H4 (cell line): Measurements from ENCODE around the gene DOC2A. TPM values are rescaled to one million over a fixed set of nuclear protein-coding genes. Genes with fewer than 3 reads are reported as not detected.

Experiments used
- DNase-seq: peaks from one replicate; pipeline ENCODE4 v3.0.0-alpha.2; 2015; ENCODE audit warnings: low spot score
- total RNA-seq: library from RNA; depleted of rRNA; stranded (reverse); fragments of >200 nt; shearing (Covaris generic); gene quantifications from 2 replicates; pipeline ENCODE4 v1.2.3, GENCODE V29; 2014

DOC2A gene
- total RNA-seq, 1 experiment from 2014 or later = 0.12 TPM

DNA sequence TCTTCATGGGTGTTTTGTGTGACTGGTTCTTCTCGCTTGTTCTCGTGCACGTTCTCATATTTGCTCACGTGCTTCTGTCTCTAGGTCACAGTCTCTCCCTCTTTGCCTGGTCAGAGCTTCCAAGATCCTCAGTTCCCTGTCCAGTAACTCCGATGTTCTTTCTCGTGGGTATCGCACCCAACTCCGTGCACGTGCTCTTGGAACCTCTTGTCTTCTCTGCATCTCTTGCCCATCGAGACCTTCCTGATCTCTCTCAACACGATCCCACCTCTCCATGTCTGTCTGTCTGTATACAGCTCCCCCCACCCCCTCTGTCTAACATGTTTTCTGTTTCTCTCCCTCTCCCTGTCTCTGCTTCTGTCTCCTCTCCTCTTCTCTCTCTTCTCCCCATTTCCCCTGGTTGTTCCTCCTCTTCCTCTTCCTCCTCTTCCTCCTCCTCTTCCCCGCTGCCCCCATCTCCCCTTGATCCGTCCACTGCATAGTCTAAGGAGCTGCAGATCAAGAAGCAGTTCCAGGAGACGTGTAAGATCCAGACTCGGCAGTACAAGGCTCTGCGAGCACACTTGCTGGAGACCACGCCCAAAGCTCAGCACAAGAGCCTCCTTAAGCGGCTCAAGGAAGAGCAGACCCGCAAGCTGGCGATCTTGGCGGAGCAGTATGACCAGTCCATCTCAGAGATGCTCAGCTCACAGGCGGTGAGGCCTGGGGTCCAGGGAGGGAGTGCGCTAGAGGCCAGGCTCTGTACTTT, 21.5 kb downstream of the DOC2A start:
- DNase-seq = no peak

DNA sequence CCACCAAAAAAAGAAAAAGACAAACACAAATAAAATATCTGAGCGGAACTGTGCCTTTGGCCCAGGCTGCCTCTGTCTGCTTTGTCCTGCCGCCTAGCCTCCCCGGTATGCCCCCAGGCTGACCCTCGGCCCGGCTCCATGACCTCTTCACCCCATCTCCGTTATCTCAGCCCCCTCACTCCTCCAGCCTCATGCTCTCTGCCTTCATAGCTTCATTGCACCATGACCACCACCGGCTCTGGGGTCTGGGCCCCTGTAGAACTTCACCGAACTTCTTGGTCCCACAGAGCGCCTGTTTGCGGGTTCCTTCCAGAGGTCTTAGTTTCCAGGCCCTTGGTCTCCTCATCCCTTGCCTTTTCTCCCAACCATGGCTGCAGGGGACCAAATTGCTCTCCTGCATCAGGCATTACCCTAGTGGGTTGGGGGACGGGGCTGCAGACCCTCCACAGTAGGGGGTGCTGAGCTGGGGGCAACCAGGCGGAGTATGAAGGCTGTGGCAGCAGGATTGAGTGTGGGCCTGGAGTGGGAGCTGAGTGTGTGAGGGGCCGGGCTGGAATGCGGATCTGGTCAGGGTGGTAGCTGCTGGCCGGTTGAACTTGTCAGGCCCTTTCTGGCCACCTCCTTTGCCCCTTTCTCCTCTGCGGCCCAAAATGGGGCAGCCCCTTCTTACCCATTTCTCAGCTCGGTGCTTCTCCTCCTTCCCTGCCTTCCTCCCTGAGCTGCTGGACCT, 22.3 kb downstream of the DOC2A start:
- DNase-seq = no peak

DNA sequence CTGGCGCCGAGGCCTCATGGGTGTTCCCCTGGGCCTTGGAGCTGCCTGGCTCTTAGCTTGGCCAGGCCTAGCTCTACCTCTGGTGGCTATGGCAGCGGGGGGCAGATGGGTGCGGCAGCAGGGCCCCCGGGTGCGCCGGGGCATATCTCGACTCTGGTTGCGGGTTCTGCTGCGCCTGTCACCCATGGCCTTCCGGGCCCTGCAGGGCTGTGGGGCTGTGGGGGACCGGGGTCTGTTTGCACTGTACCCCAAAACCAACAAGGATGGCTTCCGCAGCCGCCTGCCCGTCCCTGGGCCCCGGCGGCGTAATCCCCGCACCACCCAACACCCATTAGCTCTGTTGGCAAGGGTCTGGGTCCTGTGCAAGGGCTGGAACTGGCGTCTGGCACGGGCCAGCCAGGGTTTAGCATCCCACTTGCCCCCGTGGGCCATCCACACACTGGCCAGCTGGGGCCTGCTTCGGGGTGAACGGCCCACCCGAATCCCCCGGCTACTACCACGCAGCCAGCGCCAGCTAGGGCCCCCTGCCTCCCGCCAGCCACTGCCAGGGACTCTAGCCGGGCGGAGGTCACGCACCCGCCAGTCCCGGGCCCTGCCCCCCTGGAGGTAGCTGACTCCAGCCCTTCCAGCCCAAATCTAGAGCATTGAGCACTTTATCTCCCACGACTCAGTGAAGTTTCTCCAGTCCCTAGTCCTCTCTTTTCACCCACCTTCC, 23.3 kb downstream of the DOC2A start:
- no peak for DNase-seq

DNA sequence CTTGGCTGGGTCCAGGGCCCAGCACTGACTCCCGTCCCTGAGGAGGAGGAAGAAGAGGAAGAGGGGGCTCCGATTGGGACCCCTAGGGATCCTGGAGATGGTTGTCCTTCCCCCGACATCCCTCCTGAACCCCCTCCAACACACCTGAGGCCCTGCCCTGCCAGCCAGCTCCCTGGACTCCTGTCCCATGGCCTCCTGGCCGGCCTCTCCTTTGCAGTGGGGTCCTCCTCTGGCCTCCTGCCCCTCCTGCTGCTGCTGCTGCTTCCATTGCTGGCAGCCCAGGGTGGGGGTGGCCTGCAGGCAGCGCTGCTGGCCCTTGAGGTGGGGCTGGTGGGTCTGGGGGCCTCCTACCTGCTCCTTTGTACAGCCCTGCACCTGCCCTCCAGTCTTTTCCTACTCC, 23.9 kb downstream of the DOC2A start:
- no peak for DNase-seq

DNA sequence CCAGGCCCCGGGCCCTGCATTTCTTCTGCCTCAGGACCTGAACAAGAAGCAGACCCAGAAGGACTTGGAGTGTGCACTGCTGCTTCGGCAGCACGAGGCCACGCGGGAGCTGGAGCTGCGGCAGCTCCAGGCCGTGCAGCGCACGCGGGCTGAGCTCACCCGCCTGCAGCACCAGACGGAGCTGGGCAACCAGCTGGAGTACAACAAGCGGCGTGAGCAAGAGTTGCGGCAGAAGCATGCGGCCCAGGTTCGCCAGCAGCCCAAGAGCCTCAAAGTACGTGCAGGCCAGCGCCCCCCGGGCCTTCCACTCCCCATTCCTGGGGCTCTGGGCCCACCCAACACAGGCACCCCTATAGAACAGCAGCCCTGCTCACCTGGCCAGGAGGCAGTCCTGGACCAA, 24.6 kb downstream of the DOC2A start:
- DNase-seq = no peak

DNA sequence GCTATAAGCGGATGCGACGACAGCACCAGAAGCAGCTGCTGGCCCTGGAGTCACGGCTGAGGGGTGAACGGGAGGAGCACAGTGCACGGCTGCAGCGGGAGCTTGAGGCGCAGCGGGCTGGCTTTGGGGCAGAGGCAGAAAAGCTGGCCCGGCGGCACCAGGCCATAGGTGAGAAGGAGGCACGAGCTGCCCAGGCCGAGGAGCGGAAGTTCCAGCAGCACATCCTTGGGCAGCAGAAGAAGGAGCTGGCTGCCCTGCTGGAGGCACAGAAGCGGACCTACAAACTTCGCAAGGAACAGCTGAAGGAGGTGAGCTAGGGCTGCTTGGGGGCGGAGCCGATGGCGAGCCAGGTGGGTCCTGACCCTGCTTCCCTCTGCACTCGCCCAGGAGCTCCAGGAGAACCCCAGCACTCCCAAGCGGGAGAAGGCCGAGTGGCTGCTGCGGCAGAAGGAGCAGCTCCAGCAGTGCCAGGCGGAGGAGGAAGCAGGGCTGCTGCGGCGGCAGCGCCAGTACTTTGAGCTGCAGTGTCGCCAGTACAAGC, 25.5 kb downstream of the DOC2A start:
- no peak for DNase-seq

DNA sequence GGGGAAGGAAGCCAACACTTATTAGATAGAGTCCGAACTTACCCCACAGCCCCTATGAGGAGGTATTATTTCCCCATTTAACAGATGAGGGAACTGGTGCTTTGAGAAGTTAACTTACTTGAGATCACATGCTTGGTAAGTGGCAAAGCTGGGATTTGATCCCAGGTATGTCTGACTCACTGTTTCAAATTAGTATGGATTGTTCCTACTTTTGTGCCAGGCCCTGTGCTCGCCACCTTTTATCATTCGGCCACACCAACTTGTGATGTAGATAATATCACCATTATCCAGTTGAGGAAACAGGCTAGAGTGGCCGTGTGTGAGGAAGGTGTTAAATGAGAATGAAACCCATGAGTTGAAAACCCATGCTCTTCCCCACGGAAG, 26.1 kb downstream of the DOC2A start:
- no peak for DNase-seq

DNA sequence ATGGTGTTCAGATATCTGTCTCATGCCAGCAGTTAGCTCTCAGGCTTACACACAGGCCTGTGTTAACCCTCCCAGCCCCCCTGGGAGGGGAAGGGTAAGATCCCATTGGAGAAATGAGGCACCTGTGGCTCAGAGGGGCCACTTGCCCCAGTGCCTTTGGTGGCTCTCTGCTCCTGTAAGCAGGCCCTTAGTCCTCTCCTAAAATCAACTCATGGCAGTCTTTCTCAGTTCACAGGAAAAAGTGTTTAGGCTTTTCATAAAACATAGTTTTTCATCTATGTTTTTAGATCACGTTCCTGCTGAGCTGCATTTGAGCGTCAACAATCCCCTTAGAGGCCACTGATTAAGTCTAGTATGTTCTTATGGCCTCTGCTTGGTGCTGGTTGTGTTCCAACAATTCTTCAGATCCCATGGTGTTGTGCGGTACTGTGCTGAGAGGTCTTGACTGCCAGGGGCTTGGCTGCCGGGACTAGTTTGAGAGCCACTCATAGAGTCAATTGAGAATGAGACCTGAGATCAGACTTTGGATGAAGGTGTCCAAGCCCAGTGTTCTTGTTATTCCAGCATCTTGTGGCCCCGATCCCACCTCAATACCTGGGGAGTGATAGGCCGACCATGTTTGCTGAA, 26.6 kb downstream of the DOC2A start:
- DNase-seq = no peak

DNA sequence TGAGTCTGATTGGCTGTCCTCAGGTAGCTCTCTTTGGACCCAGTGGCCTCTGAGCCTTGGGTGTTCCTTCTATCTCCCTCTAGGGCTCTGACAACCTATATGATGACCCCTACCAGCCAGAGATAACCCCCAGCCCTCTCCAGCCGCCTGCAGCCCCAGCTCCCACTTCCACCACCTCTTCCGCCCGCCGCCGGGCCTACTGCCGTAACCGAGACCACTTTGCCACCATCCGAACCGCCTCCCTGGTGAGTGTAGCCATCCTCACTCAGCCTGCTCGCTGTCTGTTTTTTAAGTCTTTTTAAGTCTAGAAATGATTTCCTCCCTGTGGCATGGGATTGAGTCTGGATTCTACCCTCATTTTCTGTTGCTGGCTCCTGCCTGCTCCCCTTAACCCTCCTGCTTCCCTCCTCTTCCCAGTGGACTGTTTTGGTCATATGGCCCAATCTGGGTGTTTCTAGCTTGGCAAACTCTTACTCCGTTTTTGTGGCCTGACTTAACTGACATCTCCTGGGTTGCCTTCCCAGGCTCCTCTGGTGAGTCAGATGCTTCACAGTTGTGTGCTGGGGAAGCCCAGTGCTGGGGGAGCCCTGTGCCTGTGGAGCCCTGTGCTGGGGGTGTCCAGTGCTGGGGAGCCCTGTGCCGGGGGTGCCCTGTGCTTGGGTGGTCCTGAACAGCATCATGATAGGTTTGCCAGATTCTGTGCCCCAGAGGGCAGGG, 27.2 kb downstream of the DOC2A start:
- no peak for DNase-seq

DNA sequence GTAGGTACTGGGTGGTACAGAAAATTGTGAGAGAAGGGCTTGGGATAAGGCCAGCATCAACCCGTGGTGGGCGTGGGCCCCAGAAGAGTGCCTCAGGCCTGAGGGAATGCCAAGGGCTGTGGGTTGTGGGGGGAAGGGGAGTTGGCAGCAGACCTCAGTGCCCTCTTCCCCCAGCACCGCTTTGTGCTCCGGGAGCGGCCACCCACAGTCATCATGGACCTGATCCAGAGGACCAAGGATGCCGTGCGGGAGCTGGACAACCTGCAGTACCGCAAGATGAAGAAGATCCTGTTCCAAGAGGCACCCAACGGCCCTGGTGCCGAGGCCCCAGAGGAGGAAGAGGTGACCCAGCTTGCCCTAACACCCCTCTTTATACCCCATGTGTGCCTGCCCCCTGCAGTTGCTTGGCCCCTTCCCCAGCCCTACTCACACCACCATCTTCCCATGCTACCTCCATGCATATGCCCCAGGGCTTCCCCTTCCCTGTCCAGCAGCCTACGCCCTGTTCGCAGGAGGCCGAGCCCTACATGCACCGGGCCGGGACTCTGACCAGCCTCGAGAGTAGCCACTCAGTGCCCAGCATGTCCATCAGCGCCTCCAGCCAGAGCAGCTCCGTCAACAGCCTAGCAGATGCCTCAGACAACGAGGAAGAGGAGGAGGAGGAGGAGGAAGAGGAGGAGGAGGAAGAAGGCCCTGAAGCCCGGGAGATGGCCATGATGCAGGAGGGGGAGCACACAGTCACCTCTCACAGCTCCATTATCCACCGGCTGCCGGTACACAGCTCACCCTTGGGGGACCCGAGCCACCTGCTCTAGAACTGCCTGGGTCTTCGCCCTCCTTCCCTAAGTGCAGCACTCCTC, 28.0 kb downstream of the DOC2A start:
- no peak for DNase-seq

DNA sequence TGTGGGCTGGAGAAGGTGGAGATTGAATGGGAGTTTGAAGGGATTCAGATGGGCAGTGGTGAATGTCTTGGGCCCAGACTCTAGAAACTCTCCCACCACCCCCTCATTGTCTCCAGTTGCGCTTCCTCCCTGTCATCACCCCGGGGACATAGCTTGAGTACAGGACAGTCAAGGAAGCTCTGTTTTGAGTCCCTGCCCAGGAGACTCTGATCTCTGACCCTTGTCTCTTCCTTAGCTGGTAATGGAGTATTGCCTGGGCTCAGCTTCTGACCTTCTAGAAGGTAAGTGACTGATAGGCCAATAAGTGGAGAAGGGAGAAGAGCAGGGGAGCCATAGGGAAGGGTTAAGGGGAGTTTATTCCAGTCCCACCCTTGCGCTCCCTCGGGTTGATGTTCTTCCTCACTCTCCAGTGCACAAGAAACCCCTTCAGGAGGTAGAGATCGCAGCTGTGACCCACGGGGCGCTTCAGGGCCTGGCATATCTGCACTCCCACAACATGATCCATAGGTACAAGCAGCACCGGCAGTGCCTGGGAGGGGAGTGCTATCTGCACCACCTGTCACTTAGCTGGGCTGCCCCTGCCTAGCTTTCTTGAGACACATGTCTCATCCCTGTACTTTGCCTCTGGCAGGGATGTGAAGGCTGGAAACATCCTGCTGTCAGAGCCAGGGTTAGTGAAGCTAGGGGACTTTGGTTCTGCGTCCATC, 32.1 kb downstream of the DOC2A start:
- no peak for DNase-seq

DNA sequence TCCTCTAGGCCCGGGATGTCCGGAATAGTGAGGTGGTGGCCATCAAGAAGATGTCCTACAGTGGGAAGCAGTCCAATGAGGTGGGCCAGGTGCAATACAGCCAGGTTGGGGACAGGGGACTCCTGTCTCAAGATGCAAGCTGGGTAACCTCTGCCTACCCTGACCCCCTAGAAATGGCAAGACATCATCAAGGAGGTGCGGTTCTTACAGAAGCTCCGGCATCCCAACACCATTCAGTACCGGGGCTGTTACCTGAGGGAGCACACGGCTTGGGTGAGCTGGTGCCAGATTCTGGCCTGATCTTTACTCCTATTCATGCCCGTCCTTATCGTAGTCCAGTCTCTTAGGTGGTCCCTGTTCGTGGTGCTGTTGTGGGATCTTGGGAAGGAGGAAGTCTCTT, 32.7 kb downstream of the DOC2A start:
- no peak for DNase-seq

DNA sequence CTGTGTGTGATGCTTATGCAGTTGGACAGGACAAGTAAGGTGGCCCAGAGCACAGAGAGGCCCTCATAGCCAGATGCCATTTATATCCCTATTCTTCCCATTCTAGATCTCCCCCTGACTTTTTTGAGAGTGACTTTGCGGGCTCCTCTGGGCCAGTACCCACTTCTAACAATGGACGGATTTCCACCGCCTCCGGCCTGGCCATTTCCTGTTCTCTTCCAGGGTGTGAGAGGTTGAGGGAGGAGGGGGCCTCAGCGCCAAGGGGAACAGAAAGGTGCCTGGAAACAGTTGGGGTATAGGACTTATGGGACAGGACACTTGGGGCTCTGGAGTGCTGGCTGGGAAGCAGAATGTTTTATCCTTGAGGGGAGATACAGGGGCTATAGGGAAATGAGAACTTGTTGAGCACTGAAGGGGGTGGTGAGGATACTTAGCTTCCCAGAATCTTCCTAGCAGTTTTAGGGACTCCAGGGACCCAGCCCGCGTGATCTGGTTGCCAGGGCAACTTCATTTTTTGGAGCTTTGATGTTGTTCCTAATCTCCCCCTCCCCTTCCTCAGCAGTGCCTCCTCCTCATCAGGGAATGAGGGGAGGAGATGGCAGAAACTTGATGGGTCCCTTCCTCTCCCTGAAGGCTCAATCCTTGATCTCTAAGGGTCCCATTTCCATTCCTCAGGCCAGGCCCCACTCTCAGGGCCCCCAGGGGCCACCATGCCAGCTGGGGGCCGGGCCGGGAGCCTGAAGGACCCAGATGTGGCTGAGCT, 33.6 kb downstream of the DOC2A start:
- DNase-seq = no peak

DNA sequence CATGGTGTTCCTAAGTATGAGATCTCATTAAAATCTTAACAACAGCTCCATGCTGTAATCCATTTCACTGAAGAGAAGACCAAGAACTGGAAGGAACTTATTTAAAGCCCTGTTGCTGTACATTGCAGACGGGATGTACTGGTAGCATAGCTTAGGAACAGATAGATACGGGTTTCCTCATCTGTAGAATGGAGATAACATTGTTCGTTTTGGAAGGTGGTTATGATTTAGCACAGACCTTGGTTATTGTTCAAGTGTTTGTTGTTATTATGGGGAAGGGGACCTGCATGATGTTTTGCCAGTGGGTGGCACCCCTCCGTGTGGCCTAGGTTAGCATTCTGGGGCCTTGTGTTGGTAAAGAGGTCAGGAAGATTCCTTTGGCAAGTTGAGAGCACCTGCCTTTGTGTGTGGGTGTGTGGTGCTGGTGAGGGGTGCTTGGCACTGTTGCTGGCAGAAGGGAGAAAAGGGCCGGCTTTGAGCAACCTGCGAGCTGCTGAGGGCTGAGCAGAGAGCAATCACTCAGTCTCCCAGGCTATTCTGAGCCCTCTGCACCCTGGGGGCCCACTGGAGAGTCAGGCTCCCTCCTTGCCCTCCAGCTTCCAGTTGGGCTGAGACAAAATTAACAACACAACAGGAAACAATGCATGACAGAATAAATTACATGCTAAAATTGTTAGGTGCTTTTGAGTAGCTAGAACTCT, 34.9 kb downstream of the DOC2A start:
- no peak for DNase-seq

DNA sequence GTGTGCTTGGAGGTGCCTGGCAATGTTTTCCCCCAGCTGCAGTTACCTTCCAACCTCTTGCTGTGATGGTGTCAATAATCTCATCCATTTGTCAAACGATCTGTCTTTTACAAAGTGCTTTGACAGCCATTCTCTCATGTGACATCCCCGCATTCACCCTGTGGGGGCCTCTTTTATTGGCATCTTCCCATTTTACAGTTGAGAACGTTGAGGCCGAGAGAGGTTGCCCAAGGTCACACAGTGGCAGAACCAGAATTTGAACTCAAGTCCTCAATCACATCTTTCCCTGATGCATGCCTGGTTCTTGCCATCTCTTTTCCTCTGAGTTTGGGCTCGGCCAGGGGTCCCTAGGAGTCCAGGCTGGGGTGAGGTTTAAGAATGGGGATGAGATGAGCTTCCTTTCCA, 35.7 kb downstream of the DOC2A start:
- DNase-seq = no peak

DNA sequence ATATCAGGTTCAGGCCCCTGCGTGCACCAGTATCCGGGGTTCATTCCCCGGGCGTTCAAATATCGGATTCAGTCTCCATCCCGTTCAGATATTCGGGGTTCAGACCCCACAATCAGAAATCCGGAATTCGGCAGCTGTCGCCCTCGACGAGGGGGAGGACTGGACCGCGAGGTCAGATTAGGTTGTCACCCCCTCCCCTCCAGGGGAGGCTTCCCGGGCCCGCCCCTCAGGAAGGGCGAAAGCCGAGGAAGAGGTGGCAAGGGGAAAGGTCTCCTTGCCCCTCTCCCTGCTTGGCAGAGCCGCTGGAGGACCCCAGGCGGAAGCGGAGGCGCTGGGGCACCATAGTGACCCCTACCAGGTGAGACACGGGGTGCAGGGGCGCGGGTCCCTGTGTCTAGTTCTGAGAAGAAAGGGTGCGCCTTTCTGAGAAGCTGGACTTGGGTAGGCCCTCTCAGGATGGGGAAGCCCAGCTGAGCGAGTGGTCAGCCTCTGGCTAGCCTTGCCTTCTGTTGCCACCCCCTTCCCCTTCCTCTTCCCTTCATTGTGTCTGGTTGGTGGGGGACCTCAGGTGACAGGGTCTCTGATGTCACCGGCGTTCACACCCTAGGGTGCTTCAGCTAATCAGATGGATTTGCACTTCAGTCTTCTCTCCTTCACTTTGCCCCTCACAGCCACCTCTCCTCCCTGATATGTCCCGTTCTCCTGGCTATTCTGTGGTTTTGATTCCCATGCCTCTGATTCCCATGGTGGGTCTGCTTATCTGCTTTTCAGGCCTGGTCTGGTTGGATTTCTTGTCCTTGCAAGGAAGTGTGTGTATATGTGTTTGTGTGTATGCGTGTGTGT, 36.3 kb downstream of the DOC2A start:
- DNase-seq = no peak
